HEK293T (cell line): ENCODE measurements around the gene SULT1A2.

Experiments
- ARNT ChIP-seq: fragments of 450-650 bp; IDR thresholded peaks from 2 replicates; pipeline ENCODE4 v1.6.1; 2017; ENCODE audit warnings: mild to moderate bottlenecking
- FOXK2 ChIP-seq: fragments of 450-650 bp; IDR thresholded peaks from 2 replicates; pipeline ENCODE4 v1.6.1; 2016; ENCODE audit warnings: mild to moderate bottlenecking
- FOXM1 ChIP-seq: fragments of 450-650 bp; IDR thresholded peaks from 2 replicates; pipeline ENCODE4 v1.6.1; 2017; ENCODE audit warnings: mild to moderate bottlenecking, borderline replicate concordance
- HDGF ChIP-seq: fragments of 450-650 bp; IDR thresholded peaks from 2 replicates; pipeline ENCODE4 v1.6.1; 2017; ENCODE audit warnings: antibody characterized with exemption, borderline replicate concordance
- LEF1 ChIP-seq: fragments of 450-650 bp; IDR thresholded peaks from 2 replicates; pipeline ENCODE4 v1.6.1; 2017; ENCODE audit warnings: mild to moderate bottlenecking, borderline replicate concordance
- SP1 ChIP-seq: fragments of 450-650 bp; IDR thresholded peaks from 2 replicates; pipeline ENCODE4 v1.6.1; 2017
- SUZ12 ChIP-seq: fragments of 450-650 bp; IDR thresholded peaks from 2 replicates; pipeline ENCODE4 v1.6.1; 2016; ENCODE audit warnings: mild to moderate bottlenecking
- TARDBP ChIP-seq: fragments of 450-650 bp; IDR thresholded peaks from 2 replicates; pipeline ENCODE4 v1.6.1; 2016

- TF ChIP-seq LEF1: no peak
- no peak for TF ChIP-seq TARDBP
- no peak for TF ChIP-seq SUZ12
- TF ChIP-seq SP1: no peak
- no peak for TF ChIP-seq FOXM1
- TF ChIP-seq HDGF: no peak
- TF ChIP-seq ARNT: no peak
- TF ChIP-seq FOXK2: no peak
Observed at GRCh38 chr16:28609631-28610594, 13.1 kb upstream of the SULT1A2 start, which contains the start of gene SULT1A1.
